Measurements from ENCODE around the gene CD151.

CD151 gene

DNA sequence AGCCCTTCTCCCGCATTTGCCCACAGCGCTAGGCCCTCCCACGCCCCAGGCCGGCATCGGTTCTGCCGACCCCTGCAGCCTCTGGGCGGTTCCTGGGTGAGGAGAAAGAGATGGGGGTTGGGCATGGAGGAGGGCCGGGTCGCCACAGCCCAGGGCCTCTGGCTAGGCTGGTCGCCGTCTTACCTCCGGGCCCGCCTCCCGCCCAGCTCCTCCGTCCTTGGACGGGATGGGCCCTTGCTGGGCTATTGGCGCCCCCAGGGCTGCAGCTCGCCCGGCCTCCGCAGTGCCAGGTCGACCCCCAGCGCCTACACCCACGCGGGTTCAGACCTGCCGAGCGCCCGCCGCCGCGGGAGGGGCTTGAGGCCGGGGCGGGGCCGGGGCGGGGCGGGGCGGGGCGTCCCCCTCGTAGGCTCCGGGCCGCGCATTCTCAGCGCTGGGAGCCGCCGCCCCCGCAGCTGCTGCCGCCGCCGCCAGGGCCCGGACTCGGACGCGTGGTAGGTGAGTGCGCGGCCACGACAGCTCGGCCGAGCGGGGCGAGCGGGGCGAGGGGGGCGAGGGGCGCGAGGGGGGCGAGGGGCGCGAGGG lies at the start of gene CD151:
Gene CD151 (plus strand): TSS at position 424 of the 585 bp plus-strand sequence. CDS start 3,118 bp downstream, outside the sequence.
- DNase-seq, result peak; percentile 54 to 67 (median 57)

DNA sequence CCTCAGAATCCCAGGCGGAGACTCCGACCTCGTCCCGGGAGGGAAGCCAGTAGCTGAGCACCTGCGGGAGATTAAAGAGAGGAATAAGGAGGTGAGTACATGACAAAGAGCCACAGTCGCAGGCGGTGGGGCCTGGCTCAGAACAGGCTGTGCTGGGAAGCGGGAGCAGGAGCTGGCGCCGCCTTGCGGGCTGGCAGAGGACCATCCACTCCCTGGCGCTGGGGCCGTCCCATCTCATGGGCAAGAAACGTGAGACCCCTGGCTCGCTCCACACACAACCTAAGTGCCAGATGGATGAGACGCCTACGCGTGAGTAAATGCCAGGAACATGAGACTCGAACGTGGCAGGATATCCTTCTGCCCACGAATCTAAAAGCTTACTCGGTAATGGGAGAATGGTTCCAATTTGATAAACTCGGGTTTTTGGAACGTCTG lies 49.2 kb upstream of the CD151 start:
- peak in 1 of 3 experiments; percentile 81 for DNase-seq

DNA sequence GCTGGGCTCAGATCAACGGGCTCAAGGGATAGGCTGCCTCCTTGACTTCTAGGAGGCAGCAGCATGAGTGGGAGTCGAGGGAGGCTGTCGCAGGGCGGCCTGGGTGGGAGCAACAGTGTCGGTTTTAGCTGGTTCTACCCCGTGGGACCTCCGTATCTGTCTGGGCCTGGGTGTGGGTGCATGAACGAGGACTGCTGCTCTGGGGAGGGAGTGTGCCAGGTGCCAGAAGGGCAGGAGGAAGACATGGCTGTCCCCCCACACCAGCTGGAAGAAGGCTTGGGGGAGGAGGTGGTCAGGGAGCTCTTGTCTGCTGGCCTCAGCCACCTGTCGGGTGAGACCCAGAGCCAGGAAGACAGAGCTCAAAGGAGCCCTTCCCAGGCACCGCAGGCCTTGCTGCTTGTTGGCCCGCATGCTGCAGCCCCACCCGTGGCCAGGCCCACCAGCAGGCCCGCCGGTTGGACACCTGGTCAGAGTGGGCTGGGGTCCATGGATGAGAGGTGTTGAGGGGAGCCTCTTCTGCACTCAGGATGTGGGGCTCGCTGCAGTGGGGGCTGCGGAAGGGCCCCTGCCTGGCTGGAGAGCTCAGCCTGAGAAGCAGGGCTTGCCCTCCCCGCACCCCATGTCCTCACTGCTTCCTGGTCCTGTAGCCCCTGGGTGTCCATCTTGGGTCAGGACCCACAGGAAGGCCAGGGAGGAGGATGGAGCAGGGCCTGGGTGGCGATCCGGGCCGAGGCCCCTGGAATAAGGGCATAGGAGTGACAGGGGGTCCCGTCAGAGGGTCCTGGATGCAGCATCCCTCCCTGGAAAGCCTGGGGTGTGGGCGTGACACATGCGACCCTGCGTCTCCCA lies 46.3 kb upstream of the CD151 start:
- DNase-seq, result no peak

DNA sequence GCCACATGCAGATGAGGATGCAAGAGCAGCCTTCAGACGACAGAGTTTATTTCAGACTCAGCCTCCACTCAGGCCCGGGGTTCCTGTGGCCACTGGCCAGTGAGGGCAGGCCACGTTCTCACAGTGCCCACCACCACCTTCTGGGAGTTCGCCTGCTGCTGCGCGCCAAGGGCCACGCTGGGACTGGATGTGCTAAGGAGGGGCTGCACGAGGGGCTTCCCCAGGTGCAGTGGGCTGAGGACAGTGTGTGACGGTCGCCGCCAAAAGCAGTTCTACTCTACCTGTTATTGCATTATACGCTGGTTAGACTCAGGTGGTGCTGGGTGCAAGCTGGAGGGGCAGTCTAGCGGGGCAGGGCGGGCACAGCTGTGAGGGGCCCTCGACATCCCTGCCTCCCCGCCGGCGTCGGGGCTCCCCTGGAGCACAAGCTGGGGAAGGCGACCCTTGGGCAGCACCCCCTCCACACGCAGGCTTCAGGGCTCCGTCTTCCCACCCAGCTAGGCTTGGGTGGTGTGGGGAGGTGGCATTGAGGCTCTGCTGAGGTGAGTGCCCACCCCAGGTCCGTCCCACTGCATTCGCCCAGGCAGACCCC lies 45.6 kb upstream of the CD151 start:
- DNase-seq, result no peak

DNA sequence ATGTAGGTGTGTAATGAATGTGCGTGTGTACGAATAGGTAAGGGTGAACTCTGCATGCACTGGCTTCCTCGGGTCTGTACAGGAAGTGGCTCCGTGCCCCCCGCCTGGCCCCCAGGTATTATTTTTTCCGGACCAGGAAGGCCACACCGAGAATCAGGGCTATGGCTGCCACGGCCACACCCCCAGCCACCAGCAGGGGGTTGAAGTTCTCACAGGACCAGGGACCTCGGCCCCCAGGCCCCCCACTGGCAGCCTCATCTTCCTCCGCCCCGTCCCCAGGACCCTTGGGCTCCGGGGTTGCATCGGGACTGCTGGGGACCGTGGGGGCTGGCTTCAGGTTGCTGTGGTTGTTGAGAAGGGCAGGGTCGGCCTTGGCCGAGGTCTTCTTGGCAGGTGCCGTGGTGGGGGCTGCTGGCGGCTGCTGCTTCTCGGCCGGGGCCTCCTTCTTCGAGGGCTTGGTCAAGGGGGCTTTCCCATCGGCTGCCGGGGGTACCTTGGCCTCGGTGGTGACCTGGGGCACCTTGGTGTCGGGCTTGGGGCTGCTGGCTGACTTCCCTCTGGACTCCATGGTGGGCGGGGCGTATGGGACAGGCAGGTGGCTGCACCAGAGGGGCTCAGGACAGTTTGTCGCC lies 44.6 kb upstream of the CD151 start:
- DNase-seq, result no peak

DNA sequence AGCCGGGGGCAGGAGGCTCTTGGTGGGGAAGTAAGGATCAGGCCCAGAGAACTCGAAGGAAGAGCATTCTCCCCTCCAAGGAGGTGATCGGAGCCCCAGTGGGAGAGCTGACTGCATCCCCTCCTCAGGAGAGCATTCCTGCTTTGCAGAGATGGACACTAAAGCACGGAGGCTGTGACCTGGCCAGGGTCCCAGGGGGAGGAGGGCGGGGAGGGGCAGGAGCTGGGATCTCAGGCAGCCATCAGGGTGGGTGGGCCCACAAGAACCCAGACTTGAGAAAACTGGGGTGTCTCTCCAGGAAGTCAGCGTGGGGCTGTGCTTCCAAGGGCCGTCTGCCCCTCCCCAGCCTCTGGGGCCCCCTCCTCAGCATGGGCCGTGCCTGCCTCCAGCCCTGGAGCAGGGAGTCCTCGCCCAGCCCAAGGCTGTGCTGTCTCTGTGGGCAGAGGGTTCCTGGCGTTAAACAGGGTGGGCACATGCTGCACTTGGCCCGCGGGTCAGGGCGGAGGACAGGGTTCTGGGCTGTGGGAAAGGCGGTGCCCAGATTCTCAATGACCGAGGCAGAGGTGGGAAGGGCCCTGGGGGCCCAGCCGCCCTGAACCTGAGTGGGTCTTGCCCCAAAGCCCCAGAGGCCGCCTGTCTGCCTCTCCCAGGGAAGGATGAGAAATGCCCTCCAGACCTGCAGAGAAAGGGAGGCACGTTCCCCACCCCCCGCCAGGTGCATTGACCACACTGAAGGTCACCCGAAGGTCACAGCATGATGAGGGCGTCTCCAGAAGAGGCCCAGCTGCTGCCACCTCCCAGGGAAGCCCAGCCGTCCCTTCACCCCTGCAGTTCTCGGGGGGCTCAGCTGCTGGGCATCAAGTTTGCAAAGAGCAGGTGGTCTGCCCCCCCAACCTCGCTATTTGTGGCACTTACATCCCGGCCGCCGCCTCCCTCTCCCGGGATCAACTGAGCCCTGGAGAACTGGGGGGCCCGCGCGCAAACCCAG lies 43.5 kb upstream of the CD151 start:
- DNase-seq, result peak in 2 of 3 experiments; percentile 66 to 71

DNA sequence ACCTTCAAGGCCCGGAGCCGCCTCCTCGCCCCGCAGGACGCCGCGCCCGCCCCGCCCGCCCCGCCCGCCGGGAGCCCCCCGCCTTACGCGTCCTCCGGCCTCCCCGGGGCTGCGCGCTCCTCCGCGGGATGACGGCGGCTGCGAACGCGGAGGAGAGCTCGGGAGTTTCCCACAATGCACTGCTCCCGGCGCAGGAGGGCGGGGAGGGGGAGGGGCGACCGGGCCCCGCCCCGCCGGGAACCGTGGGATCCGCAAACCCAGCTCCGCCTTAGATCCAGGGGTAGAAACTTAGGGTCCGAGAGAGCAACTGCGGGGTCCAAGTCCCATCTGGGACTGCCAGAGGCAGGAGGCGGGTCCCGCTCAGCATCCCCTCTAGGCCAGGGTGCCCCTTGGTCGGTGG lies 42.8 kb upstream of the CD151 start, which contains the start of gene CEND1:
Gene CEND1 (minus strand): TSS at position 148 of the 400 bp plus-strand sequence. CDS start 1,514 bp downstream, outside the sequence.
- peak; percentile 72 to 74 (median 72) for DNase-seq

DNA sequence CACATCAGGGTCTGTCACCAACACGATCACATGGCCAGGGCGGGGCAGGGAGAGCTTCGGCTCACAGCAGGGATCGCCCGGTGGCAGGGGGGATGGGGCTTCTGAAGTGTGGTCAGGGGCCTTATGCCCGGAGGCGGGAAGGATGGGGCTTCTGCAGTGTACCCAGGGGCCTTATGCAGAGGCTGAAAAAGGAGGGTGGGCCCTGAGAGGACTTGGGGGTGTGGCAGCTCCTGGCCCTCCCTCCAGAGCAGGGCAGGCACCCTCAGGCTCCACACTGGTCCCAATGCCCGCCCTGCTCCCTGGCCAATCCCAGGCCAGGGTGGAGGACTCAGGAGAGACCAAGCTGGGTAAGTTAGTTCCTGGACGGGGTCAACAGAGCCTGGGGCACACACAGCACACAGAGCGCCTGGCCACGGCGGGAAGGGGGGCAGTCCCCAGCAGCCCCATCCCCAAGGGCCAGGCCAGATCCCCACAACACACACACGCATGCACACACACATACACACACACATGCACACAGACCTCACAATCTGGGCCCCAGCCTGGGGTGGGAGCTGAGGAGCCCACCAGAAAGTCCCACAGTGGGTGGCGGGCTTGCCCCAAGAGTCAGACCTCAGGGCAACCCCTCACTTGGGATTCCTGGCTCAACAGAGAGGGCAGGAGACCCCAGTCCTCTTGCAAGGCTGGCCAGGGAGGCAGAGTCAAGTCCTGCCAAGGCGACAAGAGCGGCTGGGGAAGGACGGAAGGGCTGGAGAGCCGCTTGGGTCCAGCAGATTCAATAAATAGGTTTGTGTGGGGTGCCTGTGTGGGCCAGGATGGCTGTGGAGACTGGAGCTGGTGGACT lies 41.8 kb upstream of the CD151 start:
- peak in 1 of 3 experiments; percentile 32 for DNase-seq

DNA sequence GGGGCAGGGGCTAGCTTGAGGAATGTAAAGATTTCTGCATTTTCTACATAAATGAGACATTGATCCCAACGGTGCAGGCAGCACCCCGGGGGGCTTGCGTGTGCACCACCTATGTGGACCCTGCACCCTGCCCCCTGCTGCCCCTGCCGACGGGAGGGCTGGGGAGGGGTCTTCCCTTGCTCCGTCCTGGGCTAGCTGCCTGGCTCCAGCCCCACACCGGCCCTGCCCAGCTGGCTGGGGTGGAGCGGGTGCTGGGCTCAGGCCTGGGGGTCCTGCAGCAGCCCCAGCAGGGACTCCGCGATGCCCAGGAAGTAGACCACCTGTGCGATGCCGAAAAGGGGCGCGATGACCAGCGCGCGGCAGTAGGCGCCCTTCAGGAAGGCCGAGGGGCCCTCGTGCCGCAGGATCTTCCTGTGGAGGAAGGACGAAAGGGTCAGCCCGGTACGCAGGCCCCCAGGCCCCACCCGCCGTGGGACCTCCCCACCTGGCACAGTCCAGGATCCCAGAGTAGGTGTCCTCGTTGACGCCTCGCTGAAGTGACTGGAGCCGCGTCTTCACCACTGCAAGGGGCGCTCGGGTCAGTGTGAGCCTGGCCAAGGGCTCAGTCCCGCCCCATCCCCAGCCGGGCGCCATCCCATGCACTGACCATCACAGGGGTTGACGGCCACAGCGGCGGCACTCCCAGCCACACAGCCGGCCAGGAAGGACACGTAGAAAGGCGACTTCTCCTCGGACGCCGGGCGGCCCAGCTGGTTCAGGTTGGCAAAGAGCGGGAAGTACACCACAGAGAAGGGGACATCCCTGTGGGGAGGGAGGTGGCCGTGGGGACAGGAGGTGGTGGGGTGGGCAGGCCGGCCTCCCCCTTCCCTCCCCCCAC lies 40.9 kb upstream of the CD151 start:
- no peak for DNase-seq

DNA sequence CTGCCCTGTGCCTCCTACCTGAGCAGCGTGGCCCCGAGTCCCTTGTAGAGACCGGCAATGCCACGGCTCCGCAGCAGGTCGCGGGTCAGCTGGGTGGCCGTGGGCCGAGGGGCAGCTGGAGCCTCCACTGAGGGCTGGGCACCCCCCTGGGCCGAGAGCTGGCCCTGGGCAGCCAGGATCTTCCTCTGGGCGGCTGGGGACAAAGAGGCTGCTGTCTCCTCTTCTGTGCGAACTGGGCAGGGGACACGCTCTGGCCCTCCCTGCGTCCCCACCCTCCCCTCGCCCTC lies 40.3 kb upstream of the CD151 start:
- no peak for DNase-seq

DNA sequence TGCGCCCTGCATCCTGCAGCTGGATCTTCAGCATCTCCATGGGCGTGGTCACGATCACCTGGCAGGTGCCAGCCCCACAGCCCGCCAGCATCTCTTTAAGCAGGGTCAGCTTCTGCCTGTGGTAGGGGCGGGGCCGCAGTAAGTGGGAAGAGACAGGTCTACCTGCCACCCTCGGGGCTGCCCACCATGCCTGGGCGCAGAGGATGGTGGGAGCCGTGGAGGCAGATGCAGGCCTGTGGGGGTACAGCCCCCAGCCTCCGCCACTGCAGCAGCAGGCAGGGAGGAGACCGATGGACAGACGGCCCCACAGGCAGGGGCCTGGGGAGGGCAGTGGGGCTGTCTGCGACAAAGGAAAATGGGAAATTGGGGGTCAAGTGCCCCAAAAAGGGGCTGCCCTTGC lies 39.9 kb upstream of the CD151 start:
- no peak for DNase-seq

DNA sequence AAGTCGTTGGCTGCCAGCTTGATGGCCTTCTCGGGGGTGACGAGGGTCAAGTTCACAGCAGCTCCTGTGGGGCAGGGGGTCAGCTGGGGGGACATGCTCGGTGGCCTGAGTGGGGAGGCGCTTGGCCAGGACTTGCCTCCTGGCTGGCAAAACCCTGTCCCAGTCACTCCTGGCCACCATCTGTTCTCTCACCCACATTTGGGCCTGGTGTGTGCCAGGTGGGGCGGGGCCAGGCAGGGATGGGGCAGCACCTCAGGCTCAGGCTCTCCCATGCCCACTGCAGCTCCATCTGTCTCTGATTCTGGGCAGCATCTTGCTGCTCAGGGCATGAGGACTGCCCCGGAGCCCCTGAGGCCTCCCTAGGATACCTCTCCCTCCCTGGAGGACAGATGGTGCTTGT lies 39.2 kb upstream of the CD151 start:
- DNase-seq, result no peak

DNA sequence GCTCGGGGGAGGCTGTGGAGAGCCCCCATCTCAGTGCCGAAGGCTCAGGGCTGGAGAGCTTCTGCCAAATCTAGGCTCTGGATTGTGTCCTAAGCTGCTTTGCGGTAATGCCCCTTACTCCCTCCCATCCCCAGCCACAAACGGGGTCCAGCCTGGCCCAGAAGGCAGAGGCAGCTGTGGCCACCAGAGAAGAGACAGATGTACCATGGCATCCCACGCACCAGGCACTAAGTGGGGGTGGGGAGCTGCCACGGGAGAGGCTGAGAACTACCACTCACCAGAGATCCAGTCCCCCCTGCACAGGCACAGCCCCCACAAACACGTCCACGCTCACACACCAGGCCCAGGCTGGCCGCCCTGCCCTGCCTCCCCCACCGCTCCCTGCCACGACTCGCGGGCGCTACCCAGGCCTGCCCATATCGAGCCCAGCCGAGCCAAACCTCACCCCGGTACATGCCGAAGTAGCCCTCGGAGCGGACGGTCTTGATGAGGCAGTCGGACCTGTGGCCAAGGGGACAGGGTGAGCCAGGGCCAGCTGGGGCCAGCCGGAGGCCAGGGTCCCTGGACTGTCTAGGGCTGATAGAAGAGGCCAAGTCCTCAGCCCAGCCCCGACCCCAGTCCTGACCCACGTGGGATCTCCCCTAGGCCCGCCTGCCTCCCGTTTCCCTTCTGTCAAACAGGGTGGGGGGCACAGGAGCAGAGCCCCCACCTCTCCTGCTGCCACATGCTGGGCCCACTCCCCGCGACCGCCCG lies 38.6 kb upstream of the CD151 start:
- no peak for DNase-seq

DNA sequence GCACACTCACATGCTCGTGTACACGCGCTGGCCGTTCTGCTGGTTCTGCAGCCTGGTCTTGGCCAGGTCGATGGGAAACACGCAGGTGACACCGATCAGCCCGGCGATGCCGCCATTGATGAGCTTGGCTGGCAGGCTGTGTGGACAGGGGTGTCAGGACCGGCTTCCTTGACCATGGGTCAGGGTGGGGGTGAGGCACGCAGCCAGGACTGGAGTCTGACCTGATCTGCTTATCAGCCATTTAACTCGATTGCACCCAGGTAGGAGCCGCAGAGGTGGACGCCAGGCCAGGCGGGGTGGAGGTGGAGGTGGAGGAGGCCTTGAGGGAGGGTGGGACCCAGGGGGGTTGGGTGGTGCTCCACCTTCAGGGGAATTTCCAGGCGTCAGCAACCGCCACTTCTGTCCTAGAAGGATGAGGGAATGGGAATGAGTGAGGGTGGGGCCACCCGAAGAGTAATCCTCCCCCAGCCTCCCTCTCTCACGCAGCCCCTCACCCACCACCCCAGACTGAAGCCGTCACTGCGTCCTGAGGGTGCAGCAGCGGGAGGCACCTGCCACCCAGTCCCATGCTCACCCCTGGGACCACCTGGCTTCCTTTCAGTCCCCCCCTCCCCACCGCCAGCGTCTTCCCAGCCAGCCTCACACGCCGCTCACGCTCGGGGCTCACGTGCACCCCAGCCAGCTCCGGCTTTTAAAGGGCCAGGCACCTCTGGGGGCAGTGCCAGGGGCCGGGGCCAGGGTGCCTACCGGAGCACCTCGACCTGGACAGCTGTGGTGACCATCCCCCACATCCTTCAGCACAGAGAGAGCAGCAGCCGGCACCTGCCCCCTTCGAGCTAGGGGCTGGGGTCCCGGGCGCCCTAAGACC lies 37.8 kb upstream of the CD151 start:
- DNase-seq, result peak in 2 of 3 experiments; percentile 30 to 36

DNA sequence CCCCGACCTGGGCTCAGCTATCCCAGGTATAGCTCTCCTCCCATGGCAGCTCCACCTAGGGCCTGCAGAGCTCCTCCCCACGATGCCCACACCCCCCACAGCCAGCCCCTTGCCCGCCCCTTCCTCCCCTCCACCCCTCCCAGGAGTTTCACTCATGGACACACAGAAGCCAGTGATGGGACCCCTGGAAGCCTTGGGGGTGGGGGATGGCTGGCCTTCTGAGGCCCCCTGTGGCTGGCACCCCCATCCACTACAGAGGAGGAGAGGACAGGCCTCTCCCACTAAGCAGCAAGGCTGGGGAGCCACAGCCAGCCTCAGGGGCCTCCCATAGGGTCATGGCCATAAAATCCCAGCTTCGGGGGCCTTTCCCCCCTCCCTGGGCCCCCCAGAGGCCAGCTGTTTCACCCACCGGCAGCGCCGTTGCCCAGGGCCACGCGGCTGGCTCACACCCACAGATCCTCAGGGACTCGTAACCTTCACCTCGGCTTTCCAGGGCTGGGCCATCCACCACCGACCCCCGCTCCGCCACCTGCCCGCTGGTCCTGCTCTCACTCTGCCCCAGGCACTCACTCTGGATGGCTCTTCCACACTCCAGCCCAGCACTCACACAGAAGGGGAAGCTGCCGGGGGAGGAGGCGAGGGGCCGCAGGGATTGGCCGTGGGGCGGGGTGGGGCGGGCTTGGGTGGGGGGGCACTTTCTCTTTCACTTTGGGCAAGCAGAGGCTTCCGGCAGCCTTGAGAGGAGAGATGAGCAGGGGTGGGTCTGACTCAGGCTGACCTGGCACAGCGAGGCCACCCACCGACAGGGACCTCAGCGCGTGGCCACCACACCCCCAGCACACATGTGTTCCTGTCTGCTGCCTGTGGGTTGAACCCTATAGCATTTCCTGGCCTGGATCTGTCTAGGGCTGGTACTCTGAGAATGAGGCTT lies 36.9 kb upstream of the CD151 start:
- DNase-seq, result peak; percentile 68 to 83 (median 80)

DNA sequence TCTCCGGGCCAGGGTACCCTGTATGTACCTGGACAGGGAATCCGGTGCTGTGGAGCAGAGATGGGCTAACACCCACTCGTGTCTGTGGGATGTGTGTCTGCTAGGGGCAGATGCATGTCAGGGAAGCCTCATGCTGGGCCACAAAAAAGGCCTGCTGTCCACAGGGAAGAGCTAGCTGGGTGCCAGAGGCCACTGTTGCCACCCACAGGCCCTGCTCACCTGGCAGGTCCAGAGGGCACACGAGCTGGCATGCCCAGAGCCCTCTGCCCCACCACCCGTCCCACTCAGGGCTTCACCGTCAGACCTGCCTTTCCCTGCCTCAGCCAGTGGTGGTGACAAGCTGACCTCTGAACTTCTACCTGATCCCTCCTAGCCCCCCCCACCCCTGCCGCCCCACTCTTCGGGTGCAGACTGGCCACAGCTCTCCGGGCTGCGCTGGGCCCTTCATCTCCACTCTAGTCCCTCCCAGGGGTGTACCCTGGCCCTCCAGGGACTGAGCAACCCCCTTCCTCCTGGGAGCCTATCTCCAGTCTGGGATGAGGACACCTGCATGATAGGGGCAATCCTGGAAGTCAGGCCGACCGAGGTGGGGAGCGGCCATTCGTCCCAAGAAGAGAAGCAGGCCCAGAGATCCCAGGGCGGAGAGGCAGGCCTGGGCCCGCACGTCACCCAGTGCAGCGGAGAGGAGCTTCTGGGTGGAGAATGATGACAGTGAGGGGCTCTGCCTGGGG lies 36.0 kb upstream of the CD151 start:
- DNase-seq, result no peak

Measured in NCI-H1417 (cell line).